Small intestine (tissue), 7 donors: ENCODE measurements around the gene GTPBP6. TPM values are rescaled to one million over a fixed set of nuclear protein-coding genes. Genes with fewer than 3 reads are reported as not detected.

Source experiments
- DNase-seq, 2 donors: peaks; one replicate each; pipeline versions ENCODE4 v3.0.0 to v3.0.0-alpha.2; 2013
- FAIRE-seq: peaks from 2 replicates; lab custom pipeline; 2012; peaks lifted over from hg19 to GRCh38; lab: Jason Lieb, UNC
- H3K27ac ChIP-seq, 3 donors: one replicate each; pipeline ENCODE4 v1.5.1; 2013; ENCODE audit warnings: low read length in 2 of 3, mild to moderate bottlenecking in 2 of 3, control low read depth in 1 of 3, inconsistent platforms in 1 of 3, low read depth in 1 of 3, moderate library complexity in 1 of 3
- H3K27me3 ChIP-seq, 3 donors: one replicate each; pipeline ENCODE4 v1.6.1; 2013; ENCODE audit warnings: low read length in 3 of 3, inconsistent platforms in 1 of 3; ENCODE audit not compliant: control insufficient read depth in 3 of 3, insufficient read depth in 3 of 3
- H3K36me3 ChIP-seq, 3 donors: one replicate each; pipeline ENCODE4 v1.6.1; 2013; ENCODE audit warnings: low read length in 3 of 3, inconsistent platforms in 1 of 3, low read depth in 1 of 3, mild to moderate bottlenecking in 1 of 3, moderate library complexity in 1 of 3; ENCODE audit not compliant: control insufficient read depth in 3 of 3, insufficient read depth in 2 of 3
- H3K4me1 ChIP-seq, 3 donors: one replicate each; pipeline ENCODE4 v1.6.1; 2013; ENCODE audit warnings: low read length in 2 of 3, inconsistent platforms in 1 of 3, low read depth in 1 of 3, mild to moderate bottlenecking in 1 of 3, moderate library complexity in 1 of 3; ENCODE audit not compliant: control insufficient read depth in 3 of 3, insufficient read depth in 2 of 3
- H3K4me3 ChIP-seq, 3 donors: one replicate each; pipeline ENCODE4 v1.5.1; 2013; ENCODE audit warnings: low read length in 3 of 3, control low read depth in 1 of 3, inconsistent platforms in 1 of 3, low read depth in 1 of 3, mild to moderate bottlenecking in 1 of 3, moderate library complexity in 1 of 3
- H3K9me3 ChIP-seq, 2 donors: one replicate each; pipeline ENCODE4 v1.6.1; 2013; ENCODE audit warnings: low read depth in 1 of 2, low read length in 1 of 2; ENCODE audit not compliant: control insufficient read depth in 2 of 2, insufficient read depth in 1 of 2
- WGBS, 3 donors: extraction: QIAGEN DNeasy Blood & Tissue Kit; methylation state at CpG; one replicate each; pipeline ENCODE4 v1.1.7; 2013; 5-methylcytosine and 5-hydroxymethylcytosine counted together
- polyA plus RNA-seq, 4 donors: library from polyadenylated mRNA; stranded (reverse) in 3 of 4; unstranded in 1 of 4; fragments of 200-250 nt in 3 of 4; fragments of 120-200 nt in 1 of 4; gene quantifications; one replicate each; pipeline versions ENCODE4 v1.2.1 to v1.2.3, GENCODE V29; 2013
- donor health status: healthy with polysubstance abuse.
- donor health status: control.
- donor health status: control.
- donor health status: Bipolar disorder and iron deficiency.
- donor health status: healthy.

Gene GTPBP6
- polyA plus RNA-seq, 4 donors, result 34.9 to 69.7 (median 44.8) TPM

- Histone ChIP-seq H3K4me1 (no peaks in the 10 kb centered on the region), H3K27ac (no peak overlapping the region), H3K36me3 (peaks cover 0 to 52% (median 4%) of the 10 kb centered on the region in 3 donors), H3K4me3 (no peak overlapping the region), H3K27me3 (no peaks in the 10 kb centered on the region), H3K9me3 (peaks cover 0 to 5% of the 10 kb centered on the region in 2 donors)
- DNase-seq (no peak), FAIRE-seq (no peak)
- 92 to 97% (median 96%) methylated on average over 8 of the region's 8 CpGs for WGBS, 3 donors
Observed at GRCh38 chrX:300334-300733, 18.3 kb downstream of the GTPBP6 start.

GRCh38 chrX:298993-299392 lies 19.6 kb downstream of the GTPBP6 start:
- DNase-seq (no peak), FAIRE-seq (no peak)
- WGBS, 3 donors, result 97 to 98% (median 98%) methylated on average over 36 of the region's 36 CpGs

GRCh38 chrX:295136-295535 lies 23.5 kb downstream of the GTPBP6 start:
- H3K36me3 ChIP-seq, result peaks cover 0 to 61% (median 8%) of the 10 kb centered on the region in 3 donors
- no peak for FAIRE-seq

More at GRCh38 chrX:298993-299392, 19.6 kb downstream of the GTPBP6 start:
- Histone ChIP-seq H3K36me3 (peaks cover 0 to 56% (median 0%) of the 10 kb centered on the region in 3 donors), H3K4me1 (no peaks in the 10 kb centered on the region), H3K9me3 (peaks cover 0 to 5% of the 10 kb centered on the region in 2 donors), H3K27ac (no peak overlapping the region), H3K27me3 (no peaks in the 10 kb centered on the region), H3K4me3 (no peak overlapping the region)

GRCh38 chrX:292900-293897 lies 25.4 kb downstream of the GTPBP6 start:
- no peak overlapping the region for H3K27ac ChIP-seq
- H3K27me3 ChIP-seq, result no peaks in the 10 kb centered on the region
- H3K9me3 ChIP-seq, result peaks cover 0 to 5% of the 10 kb centered on the region in 2 donors
- no peaks in the 10 kb centered on the region for H3K4me1 ChIP-seq
- H3K4me3 ChIP-seq, result no peak overlapping the region
- 97 to 98% (median 98%) methylated on average over 43 to 47 of the region's 47 CpGs for WGBS, 3 donors
- DNase-seq, result no peak
- peaks cover 0 to 66% (median 8%) of the 10 kb centered on the region in 3 donors for H3K36me3 ChIP-seq
- no peak for FAIRE-seq

More at GRCh38 chrX:295136-295535, 23.5 kb downstream of the GTPBP6 start:
- WGBS, 3 donors, result 96% methylated on average over 19 to 21 of the region's 21 CpGs
- Histone ChIP-seq H3K4me3 (no peak overlapping the region), H3K27me3 (no peaks in the 10 kb centered on the region), H3K9me3 (peaks cover 0 to 5% of the 10 kb centered on the region in 2 donors), H3K4me1 (no peaks in the 10 kb centered on the region), H3K27ac (no peak overlapping the region)
- DNase-seq, result no peak

- DNase-seq (no peak), FAIRE-seq (no peak)
- Histone ChIP-seq H3K27me3 (no peaks in the 10 kb centered on the region), H3K9me3 (peaks cover 0 to 5% of the 10 kb centered on the region in 2 donors), H3K4me1 (no peaks in the 10 kb centered on the region), H3K4me3 (no peak overlapping the region), H3K36me3 (peaks cover 0 to 72% (median 11%) of the 10 kb centered on the region in 3 donors), H3K27ac (no peak overlapping the region)
- 98% methylated on average over 29 of the region's 29 CpGs for WGBS, 3 donors
Observed at GRCh38 chrX:291411-291901, 27.1 kb downstream of the GTPBP6 start.

GRCh38 chrX:290476-291166 lies 28.0 kb downstream of the GTPBP6 start:
- Histone ChIP-seq H3K4me1 (no peaks in the 10 kb centered on the region), H3K27ac (no peak overlapping the region), H3K4me3 (no peak overlapping the region), H3K36me3 (peaks cover 0 to 72% (median 11%) of the 10 kb centered on the region in 3 donors), H3K9me3 (peaks cover 0 to 5% of the 10 kb centered on the region in 2 donors), H3K27me3 (no peaks in the 10 kb centered on the region)
- DNase-seq (no peak), FAIRE-seq (no peak)
- 93 to 97% (median 94%) methylated on average over 39 to 42 of the region's 42 CpGs for WGBS, 3 donors

- DNase-seq (no peak), FAIRE-seq (no peak)
- peaks cover 0 to 5% of the 10 kb centered on the region in 2 donors for H3K9me3 ChIP-seq
- H3K4me3 ChIP-seq, result no peak overlapping the region
- peaks cover 0 to 69% (median 11%) of the 10 kb centered on the region in 3 donors for H3K36me3 ChIP-seq
- H3K27ac ChIP-seq, result no peak overlapping the region
- WGBS, 3 donors, result 97% methylated on average over 25 of the region's 25 CpGs
- H3K4me1 ChIP-seq, result no peaks in the 10 kb centered on the region
- H3K27me3 ChIP-seq, result no peaks in the 10 kb centered on the region
Observed at GRCh38 chrX:288561-288991, 30.0 kb downstream of the GTPBP6 start.

GRCh38 chrX:287670-288069 lies 30.9 kb downstream of the GTPBP6 start:
- Histone ChIP-seq H3K36me3 (peaks cover 0 to 60% (median 5%) of the 10 kb centered on the region in 3 donors), H3K4me1 (no peaks in the 10 kb centered on the region), H3K27ac (no peak overlapping the region), H3K9me3 (no peaks in the 10 kb centered on the region), H3K4me3 (no peak overlapping the region), H3K27me3 (no peaks in the 10 kb centered on the region)
- WGBS, 3 donors, result 89 to 92% (median 91%) methylated on average over 7 of the region's 7 CpGs
- FAIRE-seq (no peak), DNase-seq (no peak)
